HepG2 (cell line): Measurements from ENCODE around the gene NUDT3. TPM values are rescaled to one million over a fixed set of nuclear protein-coding genes. Genes with fewer than 3 reads are reported as not detected.
A peak's percentile ranks its signal among the peaks of the same experiment; 100 is the strongest.

Experiments
- ATAC-seq: fragments of 200-7000 bp; cut with Tn5 transposase; 3 replicates; pipeline ENCODE4 v1.9.1; 2020; ENCODE audit warnings: mild to moderate bottlenecking, moderate library complexity
- BruUV-seq: library from RNA; stranded (reverse); fragments of 400-500 nt; replicated peaks from 2 replicates; lab custom pipeline; 2021; lab: Mats Ljungman, UMichigan
- CTCF ChIA-PET: fragments of 300-600 bp; formaldehyde crosslinking; extraction: SDS; loops from one replicate; lab custom pipeline; 2021; ENCODE audit warnings: low total read pairs, inconsistent platforms, low intra/inter-chr PET ratio; lab: Yijun Ruan, JAX
- POLR2A ChIA-PET: fragments of 350-600 bp; sonication (Branson Sonifier 250); formaldehyde crosslinking; loops from one replicate; lab custom pipeline; 2020; ENCODE audit warnings: antibody characterized with exemption, inconsistent platforms; lab: Yijun Ruan, JAX
- DNase-seq: peaks from one replicate; pipeline ENCODE4 v3.0.0-alpha.2; 2015; ENCODE audit warnings: low spot score
- FAIRE-seq: peaks from 3 replicates; lab custom pipeline; 2011; peaks lifted over from hg19 to GRCh38; lab: Jason Lieb, UNC
- H2AFZ ChIP-seq: one replicate; pipeline ENCODE4 v1.6.1; 2011; ENCODE audit warnings: low read length, inconsistent platforms
- H3K27ac ChIP-seq: fragments of 300-600 bp; 3 replicates; pipeline ENCODE4 v1.8.0; 2011; ENCODE audit warnings: mixed run types, mild to moderate bottlenecking, mixed read lengths, low read length, inconsistent platforms; ENCODE audit not compliant: insufficient read depth; ENCODE audit errors: extremely low read length
- H3K27me3 ChIP-seq, 2 experiments: fragments of 200-600 bp in 1 of 2; 2 replicates in 1 of 2; 3 replicates in 1 of 2; pipeline versions ENCODE4 v1.6.0 to v1.8.0; 2011; ENCODE audit warnings: low read length in 2 of 2, mild to moderate bottlenecking in 2 of 2, moderate library complexity in 2 of 2, inconsistent platforms in 1 of 2; ENCODE audit not compliant: insufficient read depth in 2 of 2, control insufficient read depth in 1 of 2
- H3K36me3 ChIP-seq, 2 experiments: fragments of 200-600 bp in 1 of 2; replicated peaks in 1 of 2; 2 replicates in 1 of 2; 3 replicates in 1 of 2; pipeline versions ENCODE4 v1.5.1 to v1.8.0; 2011; ENCODE audit warnings: low read length in 2 of 2, inconsistent platforms in 1 of 2; ENCODE audit not compliant: insufficient read depth in 2 of 2, control insufficient read depth in 1 of 2
- H3K4me1 ChIP-seq: 2 replicates; pipeline ENCODE4 v1.5.1; 2012; ENCODE audit warnings: low read length, inconsistent platforms; ENCODE audit not compliant: insufficient read depth
- H3K4me2 ChIP-seq: 2 replicates; pipeline ENCODE4 v1.6.0; 2011; ENCODE audit warnings: low read depth, low read length, inconsistent platforms
- H3K4me3 ChIP-seq, 3 experiments: fragments of 200-600 bp in 1 of 3; sonication (generic), shearing (Covaris generic) in 1 of 3; replicated peaks in 1 of 3; 2 replicates each; pipeline ENCODE4 v1.5.1; 2011 to 2016; ENCODE audit warnings: low read length in 3 of 3, inconsistent platforms in 2 of 3, low read depth in 2 of 3, mild to moderate bottlenecking in 2 of 3, control low read depth in 1 of 3, mixed read lengths in 1 of 3; ENCODE audit not compliant: insufficient read depth in 1 of 3
- H3K79me2 ChIP-seq: one replicate; pipeline ENCODE4 v1.6.1; 2011; ENCODE audit warnings: low read length, inconsistent platforms; ENCODE audit not compliant: insufficient read depth
- H3K9ac ChIP-seq: 2 replicates; pipeline ENCODE4 v1.6.0; 2011; ENCODE audit warnings: mild to moderate bottlenecking, low read depth, low read length, inconsistent platforms; ENCODE audit not compliant: insufficient read depth
- H3K9me3 ChIP-seq: 2 replicates; pipeline ENCODE4 v1.5.1; 2012; ENCODE audit warnings: mild to moderate bottlenecking, low read length
- H4K20me1 ChIP-seq: 2 replicates; pipeline ENCODE4 v1.6.0; 2011; ENCODE audit warnings: inconsistent platforms, mild to moderate bottlenecking, low read length, moderate library complexity; ENCODE audit not compliant: insufficient read depth
- EEA1 ChIP-seq: sonication (generic); formaldehyde crosslinking; IDR thresholded peaks from 2 replicates; pipeline ENCODE4 v1.5.1; 2020; ENCODE audit warnings: mild to moderate bottlenecking, missing genetic modification reagents, borderline replicate concordance
- MAFF ChIP-seq: IDR thresholded peaks from 2 replicates; pipeline ENCODE4 v1.6.1; 2011; ENCODE audit warnings: low read depth, low read length, improper control_type of control experiment
- MAFK ChIP-seq, 2 experiments: IDR thresholded peaks in 1 of 2; conservative IDR thresholded peaks in 1 of 2; 2 replicates each; pipeline ENCODE4 v1.6.1; 2011; ENCODE audit warnings: improper control_type of control experiment in 2 of 2, low read length in 2 of 2
- MED8 ChIP-seq: sonication (generic); formaldehyde crosslinking; IDR thresholded peaks from 2 replicates; pipeline ENCODE4 v1.8.1; 2023; ENCODE audit warnings: mild to moderate bottlenecking, missing genetic modification reagents; ENCODE audit not compliant: insufficient replicate concordance
- PCBP1 ChIP-seq: fragments of 200-400 bp; formaldehyde crosslinking; IDR thresholded peaks from 2 replicates; pipeline ENCODE4 v1.6.1; 2017; ENCODE audit warnings: mild to moderate bottlenecking, low read depth, low read length, borderline replicate concordance
- RBM39 ChIP-seq: fragments of 200-400 bp; formaldehyde crosslinking; IDR thresholded peaks from one replicate; pipeline ENCODE4 v1.6.1; 2018; ENCODE audit warnings: antibody characterized with exemption, mild to moderate bottlenecking, low read depth, low read length; ENCODE audit not compliant: poor library complexity, severe bottlenecking
- TOE1 ChIP-seq: sonication (generic); formaldehyde crosslinking; IDR thresholded peaks from 2 replicates; pipeline ENCODE4 v1.4.0; 2020; ENCODE audit warnings: mild to moderate bottlenecking, missing genetic modification reagents
- WGBS: methylation state at CpG from one replicate; pipeline ENCODE4 v1.1.6; 2017; ENCODE audit warnings: low lambda C conversion rate; 5-methylcytosine and 5-hydroxymethylcytosine counted together
- in situ Hi-C: cut with HindIII; loops from 2 replicates; pipeline ENCODE4 v1.10.0; 2017; ENCODE audit warnings: low pct_unique_long_range_greater_than_20kb; ENCODE audit not compliant: extremely low pct_ligation_motif_present
- intact Hi-C: fragments of 100-400 bp; cut with micrococcal nuclease; formaldehyde crosslinking; loops from one replicate; pipeline ENCODE4 v1.10.0; 2022; ENCODE audit not compliant: unreplicated experiment
- polyA plus RNA-seq, 8 experiments: library from polyadenylated mRNA; depleted of rRNA in 3 of 8; stranded (reverse) in 7 of 8; unstranded in 1 of 8; fragments of >200 nt; fragmentation: Illumina TruSeq in 4 of 8; extraction: Trizol in 4 of 8; gene quantifications; 2 replicates each; pipeline versions ENCODE4 v1.2.1 to v1.2.3, GENCODE V29; 2011 to 2016; ENCODE audit warnings: low read depth in 4 of 8, missing spikeins in 1 of 8, mixed read lengths in 1 of 8; ENCODE audit not compliant: insufficient read depth in 1 of 8
- total RNA-seq, 5 experiments: library from RNA; depleted of rRNA; stranded (reverse); fragments of >200 nt; fragmentation: Illumina TruSeq; extraction: Trizol; gene quantifications; 2 replicates each; pipeline ENCODE4 v1.2.3, GENCODE V29; 2016; ENCODE audit warnings: low read depth in 1 of 5

The NUDT3 gene
- total and polyA plus RNA-seq, 2 of the 13 experiments (the other 11 are each of a cell fraction or from before 2014, with no cell fraction given), result 20.2 to 20.6 TPM

- H3K79me2 ChIP-seq, result peaks cover 29% of the 10 kb centered on the region
- POLR2A ChIA-PET, result no interaction called here
Observed at GRCh38 chr6:34340394-34340793, 52.1 kb downstream of the NUDT3 start.

GRCh38 chr6:34339971-34340370 lies 52.5 kb downstream of the NUDT3 start:
- in situ Hi-C loops (no loop called here), intact Hi-C loops (no loop called here)
- FAIRE-seq (no peak), DNase-seq (no peak), ATAC-seq (no peak)
- Histone ChIP-seq H2AFZ (no peak overlapping the region), H3K36me3 (peaks cover 3 to 24% of the 10 kb centered on the region in 2 experiments), H3K4me3 (no peak overlapping the region), H3K27me3 (no peaks in the 10 kb centered on the region), H3K4me1 (no peaks in the 10 kb centered on the region), H3K9ac (no peak overlapping the region), H3K79me2 (peaks cover 28% of the 10 kb centered on the region), H3K9me3 (no peaks in the 10 kb centered on the region), H4K20me1 (no peaks in the 10 kb centered on the region; the same call in 1 of the 2 replicates), H3K4me2 (no peak overlapping the region), H3K27ac (no peak overlapping the region)
- ChIA-PET CTCF (no interaction called here), POLR2A (no interaction called here)
- TF ChIP-seq MAFF, result peak; percentile 97
- no peak for TF ChIP-seq EEA1
- peak; percentile 96 to 98 for TF ChIP-seq MAFK (conservative IDR thresholded peaks at IDR 0.05 in 1 of 2, IDR thresholded peaks at IDR 0.05 in 1 of 2; ENCODE audit: low read length in 2 of 2)
- TSS peak; percentile 12 for BruUV-seq
- 96% methylated on average over 3 of the region's 3 CpGs for WGBS

More at GRCh38 chr6:34340394-34340793, 52.1 kb downstream of the NUDT3 start:
- intact Hi-C loops, result no loop called here
- H3K9ac ChIP-seq, result no peak overlapping the region
- no peak for ATAC-seq
- WGBS, result 95% methylated on average over 3 of the region's 3 CpGs
- H2AFZ ChIP-seq, result no peak overlapping the region
- H3K36me3 ChIP-seq, result peaks cover 1 to 23% of the 10 kb centered on the region in 2 experiments; a peak in 4 of 5 replicates
- no peaks in the 10 kb centered on the region for H3K9me3 ChIP-seq
- CTCF ChIA-PET, result no interaction called here
- H3K27me3 ChIP-seq, result no peaks in the 10 kb centered on the region
- no peak overlapping the region for H3K4me2 ChIP-seq
- no peak for FAIRE-seq
- no TSS peak for BruUV-seq
- in situ Hi-C loops, result no loop called here
- H4K20me1 ChIP-seq, result no peaks in the 10 kb centered on the region
- no peak for DNase-seq
- no peak overlapping the region for H3K27ac ChIP-seq
- no peak overlapping the region for H3K4me3 ChIP-seq
- H3K4me1 ChIP-seq, result no peaks in the 10 kb centered on the region
- TF ChIP-seq RBM39 (no peak), PCBP1 (no peak), TOE1 (CRISPR knock-in tag) (no peak), MED8 (no peak)
